ENCODE measurements around the gene TMEM203.

Gene TMEM203

GRCh38 chr9:137170486-137171148 lies 34.8 kb downstream of the TMEM203 start:
- TF ChIP-seq CTCF (IDR thresholded peaks at IDR 0.05; ENCODE audit: insufficient read depth, low read depth, low read length, missing control alignments) = no peak
- H3K4me3 ChIP-seq (ENCODE audit: low read length) = no peak overlapping the region
- DNase-seq (ENCODE audit: low read depth) = no peak

- no peak for TF ChIP-seq CTCF (IDR thresholded peaks at IDR 0.05; ENCODE audit: insufficient read depth, low read depth, low read length, missing control alignments)
- no peak for DNase-seq (ENCODE audit: low read depth)
- H3K4me3 ChIP-seq (ENCODE audit: low read length) = peak within 1 kb of the TSS; percentile 25
These were observed 35.5 kb downstream of the TMEM203 start, which contains the start of gene LRRC26 for GRCh38 chr9:137169896-137170358. Gene LRRC26, minus strand, starts transcription at chr9:137170051. Its CDS starts 108 bp downstream, at chr9:137169943.

- peak overlapping the region; percentile 25 for H3K4me3 ChIP-seq (ENCODE audit: low read length)
- TF ChIP-seq CTCF (IDR thresholded peaks at IDR 0.05; ENCODE audit: insufficient read depth, low read depth, low read length, missing control alignments) = no peak
- DNase-seq (ENCODE audit: low read depth) = peak; percentile 70
These were observed 36.3 kb downstream of the TMEM203 start for GRCh38 chr9:137168904-137169856.

GRCh38 chr9:137168573-137168903 lies 36.9 kb downstream of the TMEM203 start:
- peak overlapping the region; percentile 24 for H3K4me3 ChIP-seq (ENCODE audit: low read length)
- TF ChIP-seq CTCF (IDR thresholded peaks at IDR 0.05; ENCODE audit: insufficient read depth, low read depth, low read length, missing control alignments) = no peak

GRCh38 chr9:137167747-137168572 lies 37.5 kb downstream of the TMEM203 start:
- TF ChIP-seq CTCF (IDR thresholded peaks at IDR 0.05; ENCODE audit: insufficient read depth, low read depth, low read length, missing control alignments) = no peak
- no peak overlapping the region for H3K4me3 ChIP-seq (ENCODE audit: low read length)
- DNase-seq (ENCODE audit: low read depth) = no peak

More at GRCh38 chr9:137168573-137168903, 36.9 kb downstream of the TMEM203 start:
- DNase-seq (ENCODE audit: low read depth) = no peak

- TF ChIP-seq CTCF (IDR thresholded peaks at IDR 0.05; ENCODE audit: insufficient read depth, low read depth, low read length, missing control alignments) = no peak
- no peak for DNase-seq (ENCODE audit: low read depth)
- no peak overlapping the region for H3K4me3 ChIP-seq (ENCODE audit: low read length)
These were observed 38.1 kb downstream of the TMEM203 start for GRCh38 chr9:137167277-137167746.
